Skeletal muscle satellite cell (primary cell): ENCODE measurements around the gene MLKL.

Experiments used
- H3K27me3 ChIP-seq: 2 replicates; pipeline ENCODE4 v1.7.0; 2013; ENCODE audit warnings: low read length; ENCODE audit not compliant: control insufficient read depth, insufficient read depth
- H3K36me3 ChIP-seq: 2 replicates; pipeline ENCODE4 v1.7.0; 2013; ENCODE audit warnings: mild to moderate bottlenecking, control low read depth, low read length; ENCODE audit not compliant: insufficient read depth
- H3K4me1 ChIP-seq: 2 replicates; pipeline ENCODE4 v1.7.0; 2013; ENCODE audit warnings: low read length; ENCODE audit not compliant: control insufficient read depth, insufficient read depth
- H3K4me2 ChIP-seq: 2 replicates; pipeline ENCODE4 v1.7.0; 2013; ENCODE audit warnings: mild to moderate bottlenecking, low read length
- H3K4me3 ChIP-seq: 2 replicates; pipeline ENCODE4 v1.7.0; 2013; ENCODE audit warnings: low read length
- H3K9ac ChIP-seq: 2 replicates; pipeline ENCODE4 v1.7.0; 2013; ENCODE audit warnings: mild to moderate bottlenecking, low read depth, low read length, moderate library complexity
- H3K9me3 ChIP-seq: replicated peaks from 2 replicates; pipeline ENCODE4 v1.7.0; 2013; ENCODE audit warnings: mild to moderate bottlenecking, control low read depth, low read length

Gene MLKL

GRCh38 chr16:74718140-74718539, 17.5 kb upstream of the MLKL start:
- Histone ChIP-seq H3K4me2 (no peak overlapping the region), H3K4me1 (no peaks in the 10 kb centered on the region), H3K4me3 (no peak overlapping the region), H3K9ac (no peak overlapping the region), H3K36me3 (no peaks in the 10 kb centered on the region), H3K9me3 (no peaks in the 10 kb centered on the region), H3K27me3 (peaks cover 21% of the 10 kb centered on the region)

DNA sequence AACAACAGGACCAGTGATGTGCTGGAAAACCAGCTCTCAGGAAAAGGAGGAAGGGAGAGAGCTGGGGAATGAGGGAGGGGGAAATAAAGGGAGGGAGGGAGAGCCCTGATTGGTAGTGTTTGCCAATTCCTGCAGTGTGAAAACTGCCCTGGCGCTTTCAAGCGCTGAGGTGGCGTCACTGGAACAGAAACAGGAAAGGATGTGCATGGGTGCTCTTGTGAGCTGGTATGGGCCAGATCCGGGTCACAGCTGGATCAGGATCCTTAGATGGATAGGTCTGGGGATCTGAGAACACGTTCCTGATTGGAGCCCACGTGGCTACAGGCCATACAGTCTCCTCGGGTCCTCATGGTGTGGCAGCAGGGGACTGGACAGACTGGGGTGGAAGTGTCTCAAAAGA, 16.7 kb upstream of the MLKL start:
- Histone ChIP-seq H3K4me2 (no peak overlapping the region), H3K4me1 (no peaks in the 10 kb centered on the region), H3K9me3 (no peaks in the 10 kb centered on the region), H3K4me3 (no peak overlapping the region), H3K36me3 (no peaks in the 10 kb centered on the region), H3K27me3 (peaks cover 23% of the 10 kb centered on the region), H3K9ac (no peak overlapping the region)

DNA sequence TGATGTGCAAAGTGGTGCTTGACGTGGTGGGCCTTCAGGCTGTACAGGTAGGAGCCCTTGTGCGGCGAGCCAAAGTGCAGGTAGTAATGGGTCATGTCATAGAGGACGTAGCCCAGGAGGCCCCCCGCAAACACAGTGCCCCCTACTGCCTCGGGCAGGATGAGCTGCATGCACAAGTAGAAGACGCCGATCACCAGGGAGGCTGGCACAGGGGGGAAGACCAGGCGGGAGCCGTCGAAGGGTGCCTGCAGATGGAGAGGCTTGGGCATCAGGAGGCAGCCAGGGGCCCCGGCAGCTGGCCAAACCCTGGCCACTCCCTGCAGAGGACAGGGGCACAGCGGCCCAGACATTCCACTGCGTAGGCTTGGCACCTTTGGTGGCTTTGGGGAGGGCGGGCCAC, 15.7 kb upstream of the MLKL start:
- no peaks in the 10 kb centered on the region for H3K9me3 ChIP-seq
- no peak overlapping the region for H3K4me3 ChIP-seq
- no peaks in the 10 kb centered on the region for H3K36me3 ChIP-seq
- H3K4me2 ChIP-seq = no peak overlapping the region
- peaks cover 27% of the 10 kb centered on the region for H3K27me3 ChIP-seq
- H3K4me1 ChIP-seq = no peaks in the 10 kb centered on the region
- no peak overlapping the region for H3K9ac ChIP-seq

DNA sequence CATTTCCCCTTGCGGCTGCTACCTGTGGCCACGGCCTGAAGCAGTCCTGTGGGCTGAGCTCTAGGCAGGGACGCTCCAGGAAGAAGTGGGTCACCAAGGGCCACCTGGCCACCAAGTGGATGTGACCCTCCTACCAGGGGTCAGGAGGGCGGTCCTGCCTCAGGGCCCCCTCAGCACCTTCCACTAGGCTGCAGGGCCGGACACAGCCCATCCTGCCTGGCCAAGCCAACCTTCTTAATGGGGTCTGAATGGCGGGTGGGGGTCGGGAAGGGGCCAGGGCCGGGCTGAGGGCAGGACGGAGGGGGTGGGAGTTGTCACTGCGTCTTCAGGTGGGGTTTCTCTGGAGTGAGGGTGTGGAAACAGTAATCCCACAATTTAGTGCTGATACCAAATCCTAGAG, 13.2 kb upstream of the MLKL start:
- Histone ChIP-seq H3K9me3 (no peaks in the 10 kb centered on the region), H3K27me3 (peaks cover 21% of the 10 kb centered on the region), H3K36me3 (no peaks in the 10 kb centered on the region), H3K4me2 (no peak overlapping the region), H3K4me3 (no peak overlapping the region), H3K4me1 (no peaks in the 10 kb centered on the region), H3K9ac (no peak overlapping the region)

GRCh38 chr16:74713325-74713724, 12.7 kb upstream of the MLKL start:
- no peak overlapping the region for H3K9ac ChIP-seq
- H3K36me3 ChIP-seq = no peaks in the 10 kb centered on the region
- no peaks in the 10 kb centered on the region for H3K9me3 ChIP-seq
- H3K4me2 ChIP-seq = no peak overlapping the region
- H3K4me1 ChIP-seq = no peaks in the 10 kb centered on the region
- peaks cover 18% of the 10 kb centered on the region for H3K27me3 ChIP-seq
- H3K4me3 ChIP-seq = no peak overlapping the region

- Histone ChIP-seq H3K4me3 (no peak overlapping the region), H3K4me2 (no peak overlapping the region), H3K36me3 (no peaks in the 10 kb centered on the region), H3K27me3 (peaks cover 20% of the 10 kb centered on the region), H3K9me3 (no peaks in the 10 kb centered on the region), H3K9ac (no peak overlapping the region), H3K4me1 (no peaks in the 10 kb centered on the region)
These were observed 11.3 kb upstream of the MLKL start for GRCh38 chr16:74711938-74712337.

- Histone ChIP-seq H3K4me3 (no peak overlapping the region), H3K27me3 (peaks cover 20% of the 10 kb centered on the region), H3K4me2 (no peak overlapping the region), H3K36me3 (no peaks in the 10 kb centered on the region), H3K9ac (no peak overlapping the region), H3K9me3 (no peaks in the 10 kb centered on the region), H3K4me1 (no peaks in the 10 kb centered on the region)
These were observed 9.7 kb upstream of the MLKL start for GRCh38 chr16:74710401-74710800.

DNA sequence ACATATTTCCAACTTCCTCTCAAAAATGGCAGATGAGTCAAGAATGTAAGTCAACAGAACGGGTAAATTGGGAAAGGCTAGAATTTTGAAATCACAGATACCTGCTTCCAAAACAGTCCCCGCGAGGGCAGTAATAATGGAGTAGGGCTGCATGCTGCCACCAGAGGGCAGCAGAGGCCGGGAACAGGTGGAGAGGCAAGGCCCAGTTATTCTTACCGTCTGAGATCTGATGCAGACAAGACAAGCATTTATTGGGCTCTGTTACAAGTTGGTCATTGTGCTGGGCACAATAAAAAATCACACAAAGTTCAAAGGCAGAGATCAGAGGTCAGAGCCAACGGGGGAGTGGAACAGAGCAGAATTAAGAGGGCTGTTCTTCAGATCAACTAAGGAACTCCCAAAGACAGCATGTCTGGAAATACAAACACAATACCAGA, 8.8 kb upstream of the MLKL start:
- H3K36me3 ChIP-seq = no peaks in the 10 kb centered on the region
- H3K9ac ChIP-seq = no peak overlapping the region
- no peaks in the 10 kb centered on the region for H3K4me1 ChIP-seq

GRCh38 chr16:74700116-74700437, 585 bp downstream of the MLKL start:
- Histone ChIP-seq H3K4me2 (peak overlapping the region; percentile 84), H3K4me3 (peak overlapping the region; percentile 87), H3K9me3 (no peaks in the 10 kb centered on the region), H3K27me3 (no peaks in the 10 kb centered on the region), H3K4me1 (peaks cover 18% of the 10 kb centered on the region), H3K36me3 (peaks cover 3% of the 10 kb centered on the region), H3K9ac (peak overlapping the region; percentile 80)

More for the DNA sequence above, 8.8 kb upstream of the MLKL start:
- H3K27me3 ChIP-seq = peaks cover 20% of the 10 kb centered on the region
- H3K9me3 ChIP-seq = no peaks in the 10 kb centered on the region
- no peak overlapping the region for H3K4me3 ChIP-seq
- no peak overlapping the region for H3K4me2 ChIP-seq

DNA sequence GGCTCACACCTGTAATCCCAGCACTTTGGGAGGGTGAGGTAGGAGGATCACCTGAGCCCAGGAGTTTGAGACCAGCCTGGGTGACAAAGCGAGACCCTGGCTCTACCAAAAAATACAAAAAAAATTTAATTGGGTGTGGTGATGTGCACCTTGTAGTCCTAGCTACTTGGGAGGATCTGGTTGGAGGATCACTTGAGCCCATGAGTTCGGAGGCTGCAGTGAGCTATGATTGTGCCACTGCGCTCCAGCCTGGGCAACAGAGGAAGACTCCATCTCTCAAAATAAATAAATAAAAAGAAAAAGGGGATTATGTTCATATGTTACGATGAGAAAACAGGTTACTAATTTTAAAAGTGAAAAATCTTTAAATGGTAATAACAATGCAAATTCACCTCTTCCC, 996 bp downstream of the MLKL start:
- peaks cover 4% of the 10 kb centered on the region for H3K36me3 ChIP-seq
- H3K4me1 ChIP-seq = peaks cover 18% of the 10 kb centered on the region
- H3K4me3 ChIP-seq = peak overlapping the region; percentile 87
- peak overlapping the region; percentile 80 for H3K9ac ChIP-seq
- no peaks in the 10 kb centered on the region for H3K27me3 ChIP-seq
- peak overlapping the region; percentile 84 for H3K4me2 ChIP-seq
- H3K9me3 ChIP-seq = no peaks in the 10 kb centered on the region

DNA sequence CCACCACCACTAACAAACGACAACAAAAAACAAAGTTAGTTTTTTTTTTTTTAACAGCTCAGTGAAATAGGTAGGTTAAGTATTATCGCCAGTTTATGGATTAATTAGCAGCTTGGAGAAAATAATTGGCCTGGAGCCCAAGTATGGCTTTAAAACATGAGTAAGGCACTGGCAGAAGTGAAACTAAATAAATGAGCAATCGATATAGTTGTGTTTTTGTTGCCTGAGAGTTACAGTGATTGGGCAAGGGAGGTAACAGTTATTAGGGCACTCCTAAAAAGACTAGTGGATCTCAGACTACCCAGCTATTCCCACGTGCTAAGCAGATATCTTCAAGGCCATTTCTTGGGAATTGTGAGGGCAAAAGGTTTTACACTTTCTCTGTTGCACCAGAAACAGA, 2.4 kb downstream of the MLKL start:
- peak overlapping the region; percentile 84 for H3K4me2 ChIP-seq
- H3K4me3 ChIP-seq = peak overlapping the region; percentile 41
- H3K36me3 ChIP-seq = peaks cover 4% of the 10 kb centered on the region
- H3K27me3 ChIP-seq = no peaks in the 10 kb centered on the region
- H3K9me3 ChIP-seq = no peaks in the 10 kb centered on the region
- peaks cover 18% of the 10 kb centered on the region for H3K4me1 ChIP-seq
- H3K9ac ChIP-seq = no peak overlapping the region

GRCh38 chr16:74695450-74696422, 4.9 kb downstream of the MLKL start:
- H3K36me3 ChIP-seq = peaks cover 22% of the 10 kb centered on the region
- H3K9ac ChIP-seq = peak overlapping the region; percentile 6
- peak overlapping the region; percentile 60 for H3K4me3 ChIP-seq
- H3K9me3 ChIP-seq = no peaks in the 10 kb centered on the region
- no peaks in the 10 kb centered on the region for H3K27me3 ChIP-seq
- H3K4me1 ChIP-seq = peaks cover 14% of the 10 kb centered on the region
- peak overlapping the region; percentile 73 for H3K4me2 ChIP-seq
